Smooth muscle cell (in vitro differentiated cells): ENCODE results near the gene ABL2. TPM values are rescaled to one million over a fixed set of nuclear protein-coding genes. Genes with fewer than 3 reads are reported as not detected.
"Not testable (repeated sequence)": the region's sequence is repeated elsewhere in the genome, so short reads cannot be mapped to it uniquely, and the experiment has no call there.

Experiments used
- DNase-seq: peaks from one replicate; lab custom pipeline; 2025; ENCODE audit not compliant: unreplicated experiment; lab: John Stamatoyannopoulos, UW
- H2AFZ ChIP-seq: fragments of 200-600 bp; sonication (generic); 2 replicates; pipeline ENCODE4 v1.6.0; 2016; ENCODE audit warnings: antibody characterized with exemption, low read depth, mild to moderate bottlenecking
- H3F3A ChIP-seq: fragments of 200-600 bp; sonication (generic); 2 replicates; pipeline ENCODE4 v1.6.0; 2017; ENCODE audit warnings: antibody characterized with exemption, low read depth
- H3K27ac ChIP-seq: fragments of 200-600 bp; sonication (generic); 2 replicates; pipeline ENCODE4 v1.5.1; 2016; ENCODE audit warnings: low read depth, mild to moderate bottlenecking
- H3K27me3 ChIP-seq: fragments of 200-600 bp; sonication (generic); 2 replicates; pipeline ENCODE4 v1.6.1; 2016; ENCODE audit warnings: low read depth, mild to moderate bottlenecking
- H3K36me3 ChIP-seq: fragments of 200-600 bp; sonication (generic); 2 replicates; pipeline ENCODE4 v1.5.1; 2016; ENCODE audit warnings: low read depth
- H3K4me1 ChIP-seq: fragments of 200-600 bp; sonication (generic); 2 replicates; pipeline ENCODE4 v1.5.1; 2016; ENCODE audit warnings: low read depth
- H3K4me2 ChIP-seq: fragments of 200-600 bp; sonication (generic); 2 replicates; pipeline ENCODE4 v1.6.0; 2016; ENCODE audit warnings: mild to moderate bottlenecking
- H3K4me3 ChIP-seq: fragments of 200-600 bp; sonication (generic); 2 replicates; pipeline ENCODE4 v1.5.1; 2016; ENCODE audit warnings: mild to moderate bottlenecking
- H3K79me2 ChIP-seq: fragments of 200-600 bp; sonication (generic); 2 replicates; pipeline ENCODE4 v1.6.0; 2016; ENCODE audit warnings: low read depth, mild to moderate bottlenecking
- H3K9ac ChIP-seq: fragments of 200-600 bp; sonication (generic); 2 replicates; pipeline ENCODE4 v1.6.0; 2016; ENCODE audit warnings: low read depth
- H3K9me3 ChIP-seq: fragments of 200-600 bp; sonication (generic); replicated peaks from 2 replicates; pipeline ENCODE4 v1.5.1; 2016; ENCODE audit warnings: low read depth
- H4K20me1 ChIP-seq: fragments of 200-600 bp; sonication (generic); 2 replicates; pipeline ENCODE4 v1.6.0; 2016; ENCODE audit warnings: low read depth
- CTCF ChIP-seq: fragments of 200-600 bp; sonication (generic); IDR thresholded peaks from 2 replicates; pipeline ENCODE4 v1.5.1; 2017; ENCODE audit warnings: borderline replicate concordance, mild to moderate bottlenecking, antibody characterized with exemption; ENCODE audit not compliant: insufficient read depth, poor library complexity, severe bottlenecking
- WGBS: methylation state at CpG from one replicate; pipeline ENCODE4 v1.1.7; 2016; ENCODE audit warnings: low lambda C conversion rate; 5-methylcytosine and 5-hydroxymethylcytosine counted together
- polyA plus RNA-seq: library from polyadenylated mRNA; unstranded; fragments of >200 nt; fragmentation: Nextera tagmentation; extraction: Ambion mirVana; gene quantifications from 2 replicates; pipeline ENCODE4 v1.2.1, GENCODE V29; 2016
- total RNA-seq: library from RNA; depleted of rRNA; stranded (reverse); fragments of >200 nt; gene quantifications from 2 replicates; pipeline ENCODE4 v1.2.3, GENCODE V29; 2014

Gene ABL2
- total and polyA plus RNA-seq, 2 experiments from 2014 or later = 16.5 to 56.5 TPM

- H3K27me3 ChIP-seq = no peaks in the 10 kb centered on the region
- H3K27ac ChIP-seq = peak overlapping the region; percentile 97
- H3K79me2 ChIP-seq = peaks cover 67% of the 10 kb centered on the region
- H3K9me3 ChIP-seq = no peaks in the 10 kb centered on the region
- no peak for DNase-seq
- WGBS = 62% methylated on average over 2 of the region's 2 CpGs
- no peak overlapping the region for H2AFZ ChIP-seq
- H3K36me3 ChIP-seq = no peaks in the 10 kb centered on the region
- H3K4me1 ChIP-seq = peaks cover 19% of the 10 kb centered on the region
- H3K4me2 ChIP-seq = peak overlapping the region; percentile 57
- peaks cover 13% of the 10 kb centered on the region for H3F3A ChIP-seq
- TF ChIP-seq CTCF = no peak
- no peaks in the 10 kb centered on the region for H4K20me1 ChIP-seq
- H3K4me3 ChIP-seq = no peak overlapping the region
- peak overlapping the region; percentile 85 for H3K9ac ChIP-seq
Observed at GRCh38 chr1:179175011-179175841, 54.3 kb downstream of the ABL2 start.

- H3F3A ChIP-seq, H3K27me3 ChIP-seq, H3K9me3 ChIP-seq, H3K4me3 ChIP-seq, H4K20me1 ChIP-seq, H3K9ac ChIP-seq, H3K36me3 ChIP-seq, H2AFZ ChIP-seq, DNase-seq, H3K4me1 ChIP-seq: not testable (repeated sequence)
- H3K27ac ChIP-seq = peak overlapping the region; percentile 58
- H3K4me2 ChIP-seq = peak overlapping the region; percentile 42
- WGBS = 95% methylated on average over 10 of the region's 10 CpGs
- H3K79me2 ChIP-seq = peaks cover 56% of the 10 kb centered on the region
Observed at GRCh38 chr1:179170468-179170770, 59.1 kb downstream of the ABL2 start.

GRCh38 chr1:179169616-179170467, 59.6 kb downstream of the ABL2 start:
- WGBS = 55% methylated on average over 3 of the region's 3 CpGs
- Histone ChIP-seq H4K20me1 (no peaks in the 10 kb centered on the region), H3F3A (no peaks in the 10 kb centered on the region), H3K4me3 (no peak overlapping the region), H3K4me2 (peak overlapping the region; percentile 42), H3K4me1 (peaks cover 4% of the 10 kb centered on the region), H3K9ac (no peak overlapping the region), H3K9me3 (no peaks in the 10 kb centered on the region), H3K36me3 (no peaks in the 10 kb centered on the region), H3K27ac (peak overlapping the region; percentile 58), H3K79me2 (peaks cover 62% of the 10 kb centered on the region), H2AFZ (no peak overlapping the region), H3K27me3 (no peaks in the 10 kb centered on the region)
- DNase-seq = no peak
- no peak for TF ChIP-seq CTCF

- H3K27ac ChIP-seq = no peak overlapping the region
- no peaks in the 10 kb centered on the region for H3K36me3 ChIP-seq
- H3K4me2 ChIP-seq = no peak overlapping the region
- no peak for TF ChIP-seq CTCF
- H3K4me3 ChIP-seq = no peak overlapping the region
- no peak for DNase-seq
- H3F3A ChIP-seq = no peaks in the 10 kb centered on the region
- H3K27me3 ChIP-seq = no peaks in the 10 kb centered on the region
- H4K20me1 ChIP-seq = no peaks in the 10 kb centered on the region
- 83% methylated on average over 3 of the region's 3 CpGs for WGBS
- peaks cover 56% of the 10 kb centered on the region for H3K79me2 ChIP-seq
- H3K9me3 ChIP-seq = no peaks in the 10 kb centered on the region
- H3K9ac ChIP-seq = no peak overlapping the region
- H3K4me1 ChIP-seq = peaks cover 4% of the 10 kb centered on the region
- H2AFZ ChIP-seq = no peak overlapping the region
Observed at GRCh38 chr1:179168536-179168935, 60.9 kb downstream of the ABL2 start.
